GM18505 (cell line): ENCODE data around the gene TMEM9B.

Source experiments
- ATAC-seq: cut with Tn5 transposase; IDR thresholded peaks from one replicate; pipeline ENCODE4 v1.9.1; 2021; ENCODE audit not compliant: unreplicated experiment
- POLR2A ChIP-seq: IDR thresholded peaks from 4 replicates; pipeline ENCODE4 v1.6.1; 2011; ENCODE audit warnings: borderline replicate concordance; ENCODE audit not compliant: insufficient read depth, insufficient read length; ENCODE audit errors: extremely low read depth

The TMEM9B gene

DNA sequence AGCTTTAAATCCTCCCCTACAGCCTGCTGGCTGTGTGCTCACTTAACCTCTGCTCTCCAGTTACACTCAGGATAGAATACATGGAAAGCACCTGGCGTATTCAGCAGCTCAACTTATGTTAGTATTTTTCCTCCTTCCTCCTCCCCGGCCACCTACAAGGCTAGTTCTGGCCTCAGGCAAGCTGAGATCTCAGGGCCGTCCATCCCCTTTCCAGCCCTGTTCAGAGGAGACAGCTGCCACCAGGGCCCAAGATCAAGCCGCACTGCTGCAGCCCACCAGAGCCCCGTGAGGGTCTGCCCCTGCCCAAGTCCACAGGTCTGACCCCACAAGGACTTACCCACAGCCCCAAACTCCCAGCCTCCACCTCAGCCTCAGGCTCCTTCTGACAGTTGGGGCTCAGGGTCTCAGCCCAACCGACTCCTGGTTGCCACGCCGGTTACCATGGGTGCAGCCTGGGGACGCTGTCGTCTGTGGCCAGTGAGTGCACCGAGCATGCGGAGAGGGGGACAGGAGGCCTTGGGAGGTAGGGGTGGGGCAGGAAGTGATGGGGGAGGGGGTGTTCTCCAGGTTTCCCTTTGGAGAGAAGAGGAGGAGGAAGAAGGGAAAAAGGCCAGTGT, 31.6 kb downstream of the TMEM9B start, which contains the start of gene C11orf16:
Gene C11orf16, minus strand, starts transcription at position 384 of the 617 bp plus-strand sequence. CDS start 639 bp downstream, outside the sequence.
- ATAC-seq, result no peak
- TF ChIP-seq POLR2A, result no peak

DNA sequence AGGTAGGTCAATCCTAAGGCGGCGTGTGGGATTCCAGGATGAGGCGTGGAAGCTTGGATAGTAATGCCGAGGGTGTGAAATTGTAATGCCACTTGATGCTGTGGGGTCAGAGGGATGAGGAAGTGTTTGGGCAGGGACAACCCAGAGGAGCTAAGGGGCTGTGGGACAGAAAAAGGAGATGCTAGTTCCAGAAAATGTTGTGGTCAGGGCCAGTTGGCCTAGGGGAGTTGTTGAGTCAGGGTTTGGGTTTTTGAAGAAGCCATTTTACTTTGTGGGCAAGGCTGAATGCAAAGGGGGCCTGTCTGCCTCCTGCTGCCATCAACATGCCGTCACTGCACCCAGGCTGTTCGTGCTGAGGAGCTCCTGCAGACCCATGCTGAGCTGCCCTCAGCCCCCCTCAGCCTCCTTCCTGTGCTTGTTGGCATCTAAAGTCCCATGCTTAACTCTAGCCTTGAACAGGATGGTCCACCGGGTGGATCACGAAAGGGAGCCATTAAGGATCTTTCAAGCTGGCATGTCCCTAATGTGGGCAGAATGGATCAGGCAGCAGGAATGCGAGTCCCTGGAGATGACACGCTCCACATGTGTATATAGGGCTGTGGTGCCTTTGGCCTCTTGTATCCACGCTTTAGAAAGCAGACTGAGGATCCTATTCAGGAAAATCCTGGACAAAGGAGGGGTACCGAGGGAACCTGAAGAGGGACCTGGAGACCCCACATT, 33.6 kb downstream of the TMEM9B start:
- no peak for TF ChIP-seq POLR2A
- no peak for ATAC-seq

DNA sequence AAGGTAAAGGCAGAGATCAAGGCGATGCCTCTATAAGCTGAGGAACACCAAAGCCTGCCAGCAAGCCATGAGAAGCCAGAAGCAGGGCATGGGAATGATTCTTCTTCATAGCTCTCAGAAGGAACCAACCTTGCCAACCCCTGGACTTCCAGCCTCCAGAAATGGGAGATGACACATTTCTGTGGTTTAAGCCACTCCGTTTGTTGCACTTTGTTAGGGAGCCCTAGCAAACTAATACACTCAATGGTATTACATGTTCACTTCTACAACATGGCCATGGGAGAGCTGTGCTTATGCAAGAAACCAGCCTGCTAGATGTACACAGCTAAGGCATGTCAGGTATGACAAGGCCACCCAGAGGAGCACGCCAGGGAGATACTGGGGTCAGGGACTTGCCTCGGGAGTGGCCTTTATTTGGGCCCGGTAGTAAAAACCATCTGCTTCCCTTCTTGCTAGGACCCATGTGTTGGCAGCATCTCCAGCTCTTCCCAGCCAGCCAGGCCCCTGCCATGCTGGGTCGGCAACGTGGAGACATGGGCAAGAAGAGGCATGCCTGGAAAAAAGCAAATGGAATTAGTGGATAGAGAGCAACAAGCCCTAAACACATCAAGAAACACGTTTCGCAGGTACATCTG, 35.1 kb downstream of the TMEM9B start:
- no peak for ATAC-seq
- TF ChIP-seq POLR2A, result no peak

DNA sequence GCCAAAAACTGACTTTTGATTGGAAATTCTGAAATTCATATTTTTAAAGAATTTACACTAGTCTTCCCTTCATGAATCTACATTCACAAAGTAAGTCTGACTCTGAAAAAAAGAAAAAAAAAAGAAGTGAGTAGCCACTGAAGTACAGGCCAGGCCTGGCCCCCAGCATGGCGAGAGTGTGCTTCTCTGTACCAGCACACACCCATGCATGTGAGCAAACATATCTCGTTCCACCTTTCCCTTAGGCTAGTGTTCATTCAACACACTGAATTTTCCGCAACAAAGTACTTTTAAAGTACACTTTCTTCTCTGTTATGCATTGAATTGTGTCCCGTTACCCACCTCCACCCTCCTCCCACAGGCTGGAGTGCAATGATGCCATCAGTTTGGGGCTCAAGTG, 36.0 kb downstream of the TMEM9B start:
- ATAC-seq, result no peak
- no peak for TF ChIP-seq POLR2A

DNA sequence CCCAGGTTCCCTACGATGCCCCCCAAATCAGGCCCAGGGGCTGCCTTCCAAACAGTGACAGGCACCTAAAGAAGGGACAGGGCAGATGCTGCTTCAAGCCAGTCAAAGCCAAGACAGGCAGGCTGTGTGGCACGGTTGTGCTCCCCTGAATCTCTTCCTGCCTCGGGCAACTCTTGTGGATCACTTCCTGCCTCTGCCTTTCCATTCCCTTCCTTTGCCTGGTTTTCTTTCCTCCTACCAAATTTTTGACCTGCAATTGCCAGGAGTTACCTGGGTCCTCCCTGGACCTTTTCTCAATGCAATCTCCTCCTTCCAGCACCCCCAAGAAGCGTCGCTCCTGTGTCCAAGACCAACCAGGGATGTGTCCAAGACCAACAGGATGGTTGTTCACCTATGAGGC, 37.0 kb downstream of the TMEM9B start:
- no peak for ATAC-seq
- no peak for TF ChIP-seq POLR2A

DNA sequence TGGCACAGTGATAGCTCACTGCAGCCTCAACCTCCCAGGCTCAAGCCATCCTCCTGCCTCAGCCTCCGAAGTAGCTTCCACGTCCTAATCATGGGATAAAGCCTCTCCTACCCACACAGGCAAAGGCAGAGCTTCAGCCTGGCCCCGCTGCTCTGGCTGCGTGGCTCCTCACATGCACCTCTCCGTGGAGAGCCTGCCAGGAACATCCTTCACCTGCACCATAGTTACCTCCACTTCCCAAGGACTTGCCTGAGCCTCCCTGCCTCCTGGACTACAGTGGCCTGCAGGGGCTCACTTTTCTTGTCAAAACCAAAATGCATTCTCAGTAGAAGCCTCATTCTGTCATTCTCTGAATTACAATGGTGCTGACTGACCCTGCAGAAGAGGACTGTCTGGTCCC, 38.0 kb downstream of the TMEM9B start:
- no peak for TF ChIP-seq POLR2A

DNA sequence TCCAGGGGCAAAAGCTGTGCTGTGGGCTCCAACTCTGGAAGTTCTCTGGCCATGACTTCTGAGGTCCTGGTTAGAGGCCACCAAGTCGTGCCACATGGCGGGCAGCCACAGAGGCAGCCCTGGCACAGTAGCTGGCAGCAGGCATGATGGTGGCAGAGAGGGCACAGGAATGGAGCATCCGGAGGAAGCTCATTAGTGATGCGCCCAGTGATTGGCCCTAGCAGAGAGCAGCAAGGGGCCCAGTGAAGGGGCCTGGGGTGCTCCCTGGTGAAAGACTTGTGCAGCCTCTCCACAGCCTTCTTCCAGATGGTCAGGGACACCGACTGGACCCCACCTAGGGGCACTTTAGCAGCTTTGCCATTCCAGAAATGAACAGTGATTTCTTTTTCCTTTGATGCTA, 38.5 kb downstream of the TMEM9B start:
- no peak for ATAC-seq
- no peak for TF ChIP-seq POLR2A

More for the DNA sequence above, 38.0 kb downstream of the TMEM9B start:
- no peak for ATAC-seq

DNA sequence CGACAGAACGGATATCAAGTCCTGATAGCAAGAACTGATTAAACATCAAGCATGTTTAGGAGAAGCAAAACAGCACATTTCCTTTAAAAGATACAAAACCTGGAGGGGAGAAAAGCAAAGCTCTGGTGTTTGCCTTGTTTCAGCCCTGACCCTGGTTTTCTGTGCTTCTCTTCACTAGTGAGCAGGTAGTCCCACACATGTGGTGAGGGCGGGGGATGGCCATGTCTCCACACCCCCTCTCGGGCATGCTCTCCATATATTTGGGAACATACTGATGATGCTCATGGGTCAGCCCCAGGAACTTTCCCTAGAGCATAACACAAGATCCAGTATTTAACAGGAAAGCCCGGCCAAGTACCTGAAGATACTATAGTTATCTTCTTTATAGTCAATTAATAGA, 41.6 kb downstream of the TMEM9B start:
- ATAC-seq, result no peak
- no peak for TF ChIP-seq POLR2A

DNA sequence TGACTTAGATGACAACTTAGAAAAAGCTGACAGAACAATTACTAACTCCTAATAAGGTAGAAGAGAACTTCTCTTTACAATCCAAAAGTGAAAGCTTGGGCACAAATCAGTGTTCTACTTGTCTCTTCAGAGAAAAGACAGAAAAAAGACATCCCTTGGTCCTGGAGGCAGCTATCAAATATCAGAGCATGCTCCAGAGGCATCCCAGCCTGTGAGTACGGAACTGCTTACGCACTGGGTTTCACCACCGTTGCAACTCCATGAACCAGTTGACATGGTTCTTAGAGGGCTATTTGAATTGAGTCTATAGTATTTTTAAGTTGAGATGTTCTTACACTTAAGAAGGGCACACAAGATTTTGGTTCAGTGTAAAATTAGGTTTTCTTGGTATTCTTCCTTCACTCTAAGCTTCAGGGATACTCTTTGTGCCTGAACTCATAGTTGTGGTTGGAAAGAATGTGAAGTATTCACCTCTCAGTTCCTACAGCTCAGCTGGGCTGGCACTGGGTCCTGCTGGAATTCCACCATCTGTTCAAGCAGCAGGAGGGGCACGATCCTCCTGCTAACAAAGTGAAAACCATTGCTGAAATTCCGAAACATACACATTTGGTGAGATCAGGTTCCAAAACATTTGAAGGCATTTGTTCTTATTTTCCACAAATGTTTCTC, 47.0 kb downstream of the TMEM9B start:
- TF ChIP-seq POLR2A, result no peak
- no peak for ATAC-seq

DNA sequence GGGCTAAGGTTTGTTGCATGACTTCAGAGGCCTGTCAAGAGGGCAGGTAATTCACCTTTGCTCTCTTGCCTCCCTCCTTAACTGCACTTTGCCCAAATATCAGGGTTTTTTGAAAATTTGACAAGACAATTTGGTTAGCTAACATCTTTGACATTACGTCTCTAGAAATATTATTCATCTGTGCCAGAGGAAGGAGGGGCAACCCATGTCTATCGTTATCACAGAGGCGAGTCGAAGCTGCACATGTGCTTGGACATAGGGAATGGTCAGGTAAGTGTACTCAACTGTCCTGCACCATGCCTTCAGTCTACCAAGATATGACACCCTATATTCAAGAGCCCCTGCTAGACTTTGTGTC, 49.6 kb downstream of the TMEM9B start:
- no peak for TF ChIP-seq POLR2A
- ATAC-seq, result no peak

DNA sequence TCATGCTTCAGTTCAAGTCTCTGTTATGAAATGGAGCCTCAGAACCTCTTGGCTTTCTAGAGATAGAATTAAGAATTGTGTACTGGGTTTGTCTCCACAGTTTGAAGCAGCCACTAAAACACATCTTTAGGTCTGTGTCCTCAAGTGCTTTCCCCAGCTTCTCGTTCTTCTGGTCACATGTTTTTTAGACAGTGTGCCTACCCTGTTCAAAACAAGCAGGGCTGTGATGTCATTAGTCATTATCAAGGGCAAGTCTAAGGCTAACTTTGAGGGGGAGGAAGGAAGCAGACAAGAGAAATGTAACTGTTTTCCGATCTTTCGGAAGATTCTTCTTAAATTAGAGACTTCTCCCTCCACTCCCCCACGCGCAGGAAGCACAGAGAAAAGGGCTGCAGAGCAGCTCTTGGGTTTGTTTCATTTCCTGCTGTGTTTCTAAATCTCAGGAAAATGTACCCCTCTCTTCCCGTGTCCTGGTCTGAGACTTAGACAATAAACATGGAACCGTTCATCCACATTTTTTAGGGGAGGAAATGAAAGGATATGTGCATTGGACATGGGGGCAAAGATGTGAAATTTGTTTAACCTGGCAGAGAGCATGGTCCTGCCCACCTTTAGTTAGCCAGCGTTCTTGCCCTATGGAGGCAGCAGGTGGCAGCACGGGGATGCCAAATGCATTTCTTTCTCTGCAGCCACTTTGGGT, 50.1 kb downstream of the TMEM9B start:
- TF ChIP-seq POLR2A, result no peak

DNA sequence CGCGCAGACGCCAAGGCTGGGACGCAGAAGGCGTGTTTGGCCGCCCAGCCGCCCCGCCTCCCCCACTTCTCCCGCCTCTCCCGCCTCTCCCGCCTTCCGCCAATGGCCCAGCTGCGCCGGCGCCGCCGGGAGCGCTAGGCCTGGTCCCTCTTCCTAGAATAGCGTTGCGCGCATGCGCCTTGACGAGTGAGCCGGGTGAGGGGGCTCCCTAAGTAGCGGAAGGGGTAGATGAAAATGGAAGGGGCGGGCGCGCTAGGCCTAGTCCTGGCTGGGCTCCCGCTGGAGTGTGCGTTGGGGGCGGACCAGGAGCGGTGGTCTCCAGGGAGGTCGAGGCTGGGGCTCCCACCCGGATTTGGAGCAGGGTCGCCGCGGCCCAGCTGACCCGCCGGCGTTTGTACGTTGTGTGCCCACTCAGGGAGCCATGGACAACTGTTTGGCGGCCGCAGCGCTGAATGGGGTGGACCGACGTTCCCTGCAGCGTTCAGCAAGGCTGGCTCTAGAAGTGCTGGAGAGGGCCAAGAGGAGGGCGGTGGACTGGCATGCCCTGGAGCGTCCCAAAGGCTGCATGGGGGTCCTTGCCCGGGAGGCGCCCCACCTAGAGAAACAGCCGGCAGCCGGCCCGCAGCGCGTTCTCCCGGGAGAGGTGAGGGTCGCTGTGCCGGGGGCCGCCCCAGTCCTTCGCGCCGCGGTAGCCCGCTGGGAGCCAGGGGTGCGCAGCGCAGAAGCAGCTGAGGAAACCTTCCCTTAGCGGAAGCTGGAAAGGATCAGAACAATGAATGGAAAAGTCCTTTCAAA, 53.0 kb downstream of the TMEM9B start, which contains the start of gene AKIP1:
Gene AKIP1, plus strand, starts transcription at position 161 of the 795 bp plus-strand sequence. Its CDS starts 261 bp downstream, at position 422.
- peak; percentile 49 for TF ChIP-seq POLR2A
- peak; percentile 56 for ATAC-seq

More for the DNA sequence above, 50.1 kb downstream of the TMEM9B start:
- no peak for ATAC-seq
